IMR-90 (cell line): ENCODE results near the gene LRRC41. TPM values are rescaled to one million over a fixed set of nuclear protein-coding genes. Genes with fewer than 3 reads are reported as not detected.
A peak's percentile ranks its signal among the peaks of the same experiment; 100 is the strongest.

ENCODE experiments used
- ATAC-seq: fragments of 200-7000 bp; cut with Tn5 transposase; 2 replicates; pipeline ENCODE4 v1.9.1; 2020; ENCODE audit warnings: low read depth, mild to moderate bottlenecking, moderate library complexity
- BruUV-seq: library from RNA; stranded (reverse); fragments of 400-500 nt; replicated peaks from 2 replicates; lab custom pipeline; 2021; lab: Mats Ljungman, UMichigan
- CTCF ChIA-PET: fragments of 300-600 bp; formaldehyde crosslinking; extraction: SDS; loops from one replicate; lab custom pipeline; 2021; ENCODE audit warnings: antibody characterized with exemption; lab: Yijun Ruan, JAX
- POLR2A ChIA-PET: fragments of 300-600 bp; sonication (Branson Sonifier 250); formaldehyde crosslinking; loops from one replicate; lab custom pipeline; 2022; ENCODE audit warnings: antibody characterized with exemption; ENCODE audit not compliant: unreplicated experiment; lab: Charles Lee
- DNase-seq: peaks from one replicate; pipeline ENCODE4 v3.0.0; 2013
- H2AFZ ChIP-seq: replicated peaks from 2 replicates; pipeline ENCODE3; 2013; ENCODE audit warnings: low read length, mild to moderate bottlenecking; ENCODE audit not compliant: poor library complexity
- H2AK5ac ChIP-seq: 2 replicates; pipeline ENCODE4 v1.6.1; 2013; ENCODE audit warnings: low read depth, low read length, inconsistent platforms
- H2AK9ac ChIP-seq: replicated peaks from 2 replicates; pipeline ENCODE3; 2013; ENCODE audit warnings: mild to moderate bottlenecking, low read depth, low read length, moderate library complexity; ENCODE audit not compliant: poor library complexity
- H2BK120ac ChIP-seq: 2 replicates; pipeline ENCODE4 v1.6.1; 2013; ENCODE audit warnings: low read depth, low read length, inconsistent platforms
- H2BK15ac ChIP-seq: 3 replicates; pipeline ENCODE4 v1.6.1; 2013; ENCODE audit warnings: low read depth, low read length, inconsistent platforms
- H2BK20ac ChIP-seq: 2 replicates; pipeline ENCODE4 v1.6.1; 2013; ENCODE audit warnings: low read depth, mild to moderate bottlenecking, inconsistent platforms, low read length, moderate library complexity
- H2BK5ac ChIP-seq: 2 replicates; pipeline ENCODE4 v1.6.1; 2013; ENCODE audit warnings: mild to moderate bottlenecking, low read depth, low read length, inconsistent platforms; ENCODE audit not compliant: poor library complexity, severe bottlenecking
- H3K14ac ChIP-seq: replicated peaks from 2 replicates; pipeline ENCODE4 v1.6.1; 2013; ENCODE audit warnings: low read depth, low read length, inconsistent platforms
- H3K18ac ChIP-seq: 2 replicates; pipeline ENCODE4 v1.6.1; 2013; ENCODE audit warnings: low read depth, low read length, control low read depth
- H3K23ac ChIP-seq: 2 replicates; pipeline ENCODE4 v1.6.1; 2013; ENCODE audit warnings: low read depth, low read length, inconsistent platforms
- H3K27ac ChIP-seq: 2 replicates; pipeline ENCODE4 v1.5.1; 2013; ENCODE audit warnings: mild to moderate bottlenecking, control low read depth, low read length; ENCODE audit not compliant: insufficient read depth
- H3K27me3 ChIP-seq: 2 replicates; pipeline ENCODE4 v1.6.1; 2013; ENCODE audit warnings: low read length; ENCODE audit not compliant: control insufficient read depth, insufficient read depth
- H3K36me3 ChIP-seq: 2 replicates; pipeline ENCODE4 v1.6.1; 2013; ENCODE audit warnings: low read length, mixed read lengths; ENCODE audit not compliant: control insufficient read depth, insufficient read depth
- H3K4ac ChIP-seq: 2 replicates; pipeline ENCODE4 v1.6.1; 2013; ENCODE audit warnings: low read depth, low read length, inconsistent platforms
- H3K4me1 ChIP-seq: 2 replicates; pipeline ENCODE4 v1.6.1; 2013; ENCODE audit warnings: low read length, mixed read lengths; ENCODE audit not compliant: control insufficient read depth, insufficient read depth
- H3K4me2 ChIP-seq: 2 replicates; pipeline ENCODE4 v1.6.1; 2013; ENCODE audit warnings: low read depth, mild to moderate bottlenecking, control low read depth, low read length, moderate library complexity
- H3K4me3 ChIP-seq: 2 replicates; pipeline ENCODE4 v1.5.1; 2013; ENCODE audit warnings: low read depth, mild to moderate bottlenecking, control low read depth, low read length, moderate library complexity; ENCODE audit not compliant: insufficient read depth
- H3K56ac ChIP-seq: 2 replicates; pipeline ENCODE4 v1.6.1; 2013; ENCODE audit warnings: low read length, inconsistent platforms; ENCODE audit not compliant: insufficient read depth; ENCODE audit errors: extremely low read depth
- H3K79me1 ChIP-seq, 2 experiments: 2 replicates each; pipeline ENCODE4 v1.6.1; 2013; ENCODE audit warnings: low read length in 2 of 2, inconsistent platforms in 1 of 2, low read depth in 1 of 2
- H3K9ac ChIP-seq: 2 replicates; pipeline ENCODE4 v1.6.1; 2013; ENCODE audit warnings: low read depth, low read length, control low read depth
- H3K9me1 ChIP-seq: 2 replicates; pipeline ENCODE4 v1.6.1; 2013; ENCODE audit warnings: low read length, inconsistent platforms; ENCODE audit not compliant: insufficient read depth
- H3K9me3 ChIP-seq: 2 replicates; pipeline ENCODE4 v1.6.1; 2013; ENCODE audit warnings: low read length; ENCODE audit not compliant: control insufficient read depth, insufficient read depth
- H4K20me1 ChIP-seq: 2 replicates; pipeline ENCODE4 v1.6.1; 2013; ENCODE audit warnings: low read length, inconsistent platforms; ENCODE audit not compliant: insufficient read depth
- H4K5ac ChIP-seq: 2 replicates; pipeline ENCODE4 v1.6.1; 2013; ENCODE audit warnings: mild to moderate bottlenecking, low read depth, low read length, control low read depth
- H4K8ac ChIP-seq, 2 experiments: 2 replicates each; pipeline ENCODE4 v1.6.1; 2013; ENCODE audit warnings: low read depth in 2 of 2, low read length in 2 of 2, control low read depth in 1 of 2, inconsistent platforms in 1 of 2
- H4K91ac ChIP-seq: 2 replicates; pipeline ENCODE4 v1.6.1; 2013; ENCODE audit warnings: low read depth, low read length, inconsistent platforms; ENCODE audit not compliant: insufficient read depth
- CEBPB ChIP-seq: IDR thresholded peaks from 2 replicates; pipeline ENCODE4 v1.6.1; 2012; ENCODE audit warnings: low read depth, low read length, improper control_type of control experiment
- NFE2L2 ChIP-seq: fragments of 150-350 bp; IDR thresholded peaks from 2 replicates; pipeline ENCODE4 v1.6.1; 2016; ENCODE audit warnings: low read depth, mild to moderate bottlenecking, low read length
- WGBS, 2 experiments: methylation state at CpG; one replicate each; pipeline versions ENCODE4 v1.1.5 to v1.1.7; 2013; ENCODE audit warnings: missing lambda C conversion rate in 2 of 2; ENCODE audit not compliant: insufficient read length in 1 of 2; ENCODE audit errors: extremely low coverage in 2 of 2; 5-methylcytosine and 5-hydroxymethylcytosine counted together
- dilution Hi-C: fragments of 300-500 bp; cut with HindIII; formaldehyde crosslinking; loops from one replicate; pipeline ENCODE4 v1.14.3; 2018; ENCODE audit warnings: low sequenced_read_pairs; ENCODE audit not compliant: unreplicated experiment
- in situ Hi-C: fragments of 300-500 bp; cut with MboI; formaldehyde crosslinking; loops from 3 replicates; pipeline ENCODE4 v1.14.3; 2019; ENCODE audit warnings: low sequenced_read_pairs, inconsistent platforms, mixed read lengths
- intact Hi-C: fragments of 100-400 bp; cut with micrococcal nuclease; formaldehyde crosslinking; loops from 2 replicates; pipeline ENCODE4 v1.10.0; 2022
- polyA plus RNA-seq, 3 experiments: library from polyadenylated mRNA; depleted of rRNA; stranded (reverse); fragments of >200 nt; gene quantifications; 2 replicates each; pipeline ENCODE4 v1.2.3, GENCODE V29; 2012; ENCODE audit warnings: low replicate concordance in 1 of 3
- total RNA-seq: library from RNA; depleted of rRNA; stranded (reverse); fragments of >200 nt; gene quantifications from 2 replicates; pipeline ENCODE4 v1.2.3, GENCODE V29; 2012

The LRRC41 gene
- total and polyA plus RNA-seq, 2 of the 4 experiments (the other 2 are of a cell fraction) = 67.6 to 83.2 TPM

- DNase-seq (peak; percentile 77), ATAC-seq (peak; percentile 65)
- Histone ChIP-seq H2AFZ (no peak overlapping the region), H3K4me3 (no peak overlapping the region), H2BK120ac (no peak overlapping the region), H3K18ac (peak overlapping the region; percentile 1; the same call in 1 of the 2 replicates), H2BK5ac (peak overlapping the region; percentile 80), H3K23ac (peak overlapping the region; percentile 17), H3K4me2 (peak overlapping the region; percentile 7; the same call in 1 of the 2 replicates), H2BK15ac (no peak overlapping the region), H3K36me3 (peaks cover 33% of the 10 kb centered on the region), H3K4ac (no peak overlapping the region; the same call in 1 of the 2 replicates), H3K27ac (peak overlapping the region; percentile 73; the same call in 1 of the 2 replicates), H2AK5ac (no peak overlapping the region; the same call in 1 of the 2 replicates), H3K9me1 (peaks cover 11% of the 10 kb centered on the region), H4K91ac (no peak overlapping the region), H2BK20ac (no peak overlapping the region), H3K27me3 (no peaks in the 10 kb centered on the region), H2AK9ac (peak overlapping the region; percentile 10), H3K4me1 (peaks cover 13% of the 10 kb centered on the region), H4K20me1 (peaks cover 30% of the 10 kb centered on the region), H3K79me1 (peaks cover 31 to 66% of the 10 kb centered on the region in 2 experiments), H3K56ac (no peak overlapping the region), H3K9ac (no peak overlapping the region), H3K14ac (peak overlapping the region; percentile 3), H3K9me3 (no peaks in the 10 kb centered on the region), H4K5ac (no peak overlapping the region), H4K8ac (peak overlapping the region in 1 of 2 experiments; percentile 46; a peak in 1 of 4 replicates)
- intact Hi-C loops (no loop called here), in situ Hi-C loops (no loop called here), dilution Hi-C loops (no loop called here)
- ChIA-PET CTCF (interaction anchor here (0.6 to 1.4 kb wide), 2 partner anchors 11 to 65 kb away, joined by 3 read pairs; no protein-coding TSS in a partner anchor), POLR2A (no interaction called here)
- WGBS, 2 experiments = no CpG with 5 or more reads among the region's 1 CpG
- TF ChIP-seq CEBPB (peak; percentile 69), NFE2L2 (no peak)
- BruUV-seq = no TSS peak
These were observed 14.8 kb downstream of the LRRC41 start for GRCh38 chr1:46288485-46289133.
